CD4-positive, alpha-beta T cell treated with Interferon gamma for 1 hour (primary cell): Measurements from ENCODE around the gene SYNDIG1L.

Source experiments
- DNase-seq: peaks from one replicate; pipeline ENCODE4 v3.0.0-alpha.2; 2020

SYNDIG1L gene

DNA sequence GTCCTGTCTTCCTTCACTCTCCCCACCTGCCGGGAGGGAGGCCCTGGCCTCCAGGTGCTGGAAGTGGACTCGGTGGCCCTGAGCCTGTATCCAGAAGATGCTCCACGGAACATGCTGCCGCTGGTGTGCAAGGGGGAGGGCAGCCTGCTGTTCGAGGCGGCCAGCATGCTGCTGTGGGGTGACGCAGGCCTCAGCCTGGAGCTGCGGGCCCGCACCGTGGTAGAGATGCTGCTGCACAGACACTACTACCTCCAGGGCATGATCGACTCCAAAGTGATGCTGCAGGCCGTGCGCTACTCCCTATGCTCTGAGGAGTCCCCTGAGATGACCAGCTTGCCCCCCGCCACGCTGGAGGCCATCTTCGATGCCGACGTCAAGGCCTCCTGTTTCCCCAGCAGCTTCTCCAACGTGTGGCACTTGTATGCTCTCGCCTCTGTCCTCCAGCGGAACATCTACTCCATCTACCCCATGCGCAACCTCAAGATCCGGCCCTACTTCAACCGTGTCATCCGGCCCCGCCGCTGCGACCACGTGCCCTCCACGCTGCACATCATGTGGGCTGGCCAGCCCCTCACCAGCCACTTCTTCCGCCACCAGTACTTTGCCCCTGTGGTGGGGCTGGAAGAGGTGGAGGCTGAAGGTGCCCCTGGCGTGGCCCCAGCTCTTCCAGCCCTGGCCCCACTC is 69.0 kb downstream of the SYNDIG1L start:
- no peak for DNase-seq
